Endothelial cell of umbilical vein (primary cell): ENCODE measurements around the gene ANKS1A. TPM values are rescaled to one million over a fixed set of nuclear protein-coding genes. Genes with fewer than 3 reads are reported as not detected.

ENCODE experiments used
- BruUV-seq: library from RNA; stranded (reverse); fragments of 400-500 nt; replicated peaks from 2 replicates; lab custom pipeline; 2021; lab: Mats Ljungman, UMichigan
- CTCF ChIA-PET: fragments of 300-600, 350-600 bp; sonication (Branson Sonifier 250); formaldehyde crosslinking; loops from one replicate; lab custom pipeline; 2021; ENCODE audit warnings: antibody characterized with exemption, inconsistent platforms; lab: Charles Lee
- POLR2A ChIA-PET: fragments of 300-600, 350-600 bp; sonication (Branson Sonifier 250); formaldehyde crosslinking; loops from one replicate; lab custom pipeline; 2021; ENCODE audit warnings: antibody characterized with exemption, inconsistent platforms; lab: Charles Lee
- DNase-seq: peaks from one replicate; pipeline ENCODE4 v3.0.0-alpha.2; 2011; ENCODE audit warnings: low read depth, low spot score
- FAIRE-seq: peaks from 2 replicates; lab custom pipeline; 2011; peaks lifted over from hg19 to GRCh38; lab: Jason Lieb, UNC
- H2AFZ ChIP-seq: 2 replicates; pipeline ENCODE4 v1.6.0; 2012; ENCODE audit warnings: low read depth, low read length, control low read depth, inconsistent platforms
- H3K27ac ChIP-seq: 2 replicates; pipeline ENCODE4 v1.5.1; 2011; ENCODE audit warnings: low read depth, mild to moderate bottlenecking, control low read depth, low read length, moderate library complexity; ENCODE audit not compliant: insufficient read depth
- H3K27me3 ChIP-seq, 2 experiments: 2 replicates each; pipeline versions ENCODE4 v1.6.0 to v1.6.1; 2011; ENCODE audit warnings: low read length in 2 of 2, mixed read lengths in 1 of 2; ENCODE audit not compliant: control insufficient read depth in 2 of 2, insufficient read depth in 2 of 2
- H3K36me3 ChIP-seq, 2 experiments: 2 replicates in 1 of 2; 3 replicates in 1 of 2; pipeline ENCODE4 v1.5.1; 2011; ENCODE audit warnings: low read length in 2 of 2, mild to moderate bottlenecking in 1 of 2, moderate library complexity in 1 of 2; ENCODE audit not compliant: control insufficient read depth in 2 of 2, insufficient read depth in 2 of 2; ENCODE audit errors: extremely low read depth in 1 of 2
- H3K4me1 ChIP-seq: 3 replicates; pipeline ENCODE4 v1.5.1; 2011; ENCODE audit warnings: mild to moderate bottlenecking, low read length; ENCODE audit not compliant: control insufficient read depth, insufficient read depth; ENCODE audit errors: extremely low read depth
- H3K4me2 ChIP-seq: 2 replicates; pipeline ENCODE4 v1.6.1; 2011; ENCODE audit warnings: low read length, control low read depth, mixed read lengths; ENCODE audit not compliant: insufficient read depth
- H3K4me3 ChIP-seq, 3 experiments: fragments of 200-600 bp in 1 of 3; sonication (generic), shearing (Covaris generic) in 1 of 3; replicated peaks in 1 of 3; 2 replicates each; pipeline ENCODE4 v1.5.1; 2011 to 2016; ENCODE audit warnings: control low read depth in 3 of 3, low read length in 3 of 3, mild to moderate bottlenecking in 2 of 3, inconsistent platforms in 1 of 3, low read depth in 1 of 3, moderate library complexity in 1 of 3; ENCODE audit not compliant: insufficient read depth in 1 of 3
- H3K79me2 ChIP-seq: 2 replicates; pipeline ENCODE4 v1.6.0; 2012; ENCODE audit warnings: low read length, inconsistent platforms; ENCODE audit not compliant: control insufficient read depth, insufficient read depth
- H3K9ac ChIP-seq: replicated peaks from 2 replicates; pipeline ENCODE3; 2011; ENCODE audit warnings: low read length, control low read depth; ENCODE audit not compliant: insufficient read depth; ENCODE audit errors: extremely low read depth
- H3K9me1 ChIP-seq: replicated peaks from 3 replicates; pipeline ENCODE4 v1.6.0; 2011; ENCODE audit warnings: mild to moderate bottlenecking, low read length; ENCODE audit not compliant: control insufficient read depth, insufficient read depth; ENCODE audit errors: extremely low read depth
- H3K9me3 ChIP-seq: replicated peaks from 2 replicates; pipeline ENCODE4 v1.5.1; 2012; ENCODE audit warnings: low read length, inconsistent platforms; ENCODE audit not compliant: control insufficient read depth, insufficient read depth
- H4K20me1 ChIP-seq: replicated peaks from 2 replicates; pipeline ENCODE3; 2011; ENCODE audit warnings: mild to moderate bottlenecking, low read length; ENCODE audit not compliant: control insufficient read depth, insufficient read depth; ENCODE audit errors: extremely low read depth
- CTCF ChIP-seq, 2 donors: IDR thresholded peaks; 1 replicate in 1 of 2; 2 replicates in 1 of 2; pipeline ENCODE4 v1.5.1; 2011; ENCODE audit warnings: low read length in 2 of 2, mild to moderate bottlenecking in 2 of 2, moderate library complexity in 2 of 2, control low read depth in 1 of 2, inconsistent platforms in 1 of 2, low read depth in 1 of 2; ENCODE audit not compliant: insufficient read depth in 1 of 2; ENCODE audit errors: extremely low read depth in 1 of 2
- EZH2 ChIP-seq: IDR thresholded peaks from 2 replicates; pipeline ENCODE4 v1.6.1; 2012; ENCODE audit warnings: borderline replicate concordance, low read depth, mild to moderate bottlenecking, moderate library complexity, low read length, inconsistent platforms; ENCODE audit not compliant: severe bottlenecking
- FOS ChIP-seq: IDR thresholded peaks from 2 replicates; pipeline ENCODE4 v1.6.1; 2011; ENCODE audit warnings: mild to moderate bottlenecking, low read length, moderate library complexity, borderline replicate concordance; ENCODE audit not compliant: insufficient read depth
- GATA2 ChIP-seq: IDR thresholded peaks from 2 replicates; pipeline ENCODE4 v1.7.0; 2011; ENCODE audit warnings: low read depth, mild to moderate bottlenecking, moderate library complexity, mixed read lengths, low read length; ENCODE audit not compliant: insufficient read length, insufficient read depth
- JUN ChIP-seq: IDR thresholded peaks from 2 replicates; pipeline ENCODE4 v1.6.1; 2011; ENCODE audit warnings: borderline replicate concordance, low read depth; ENCODE audit not compliant: insufficient read length, insufficient read depth
- MAX ChIP-seq: IDR thresholded peaks from 2 replicates; pipeline ENCODE4 v1.6.1; 2011; ENCODE audit not compliant: insufficient read depth, insufficient read length
- MYC ChIP-seq: IDR thresholded peaks from one replicate; pipeline ENCODE4 v1.6.1; 2011; ENCODE audit warnings: mild to moderate bottlenecking, low read depth, low read length
- POLR2A ChIP-seq: IDR thresholded peaks from 2 replicates; pipeline ENCODE4 v1.6.1; 2012; ENCODE audit warnings: low read depth, mild to moderate bottlenecking, control low read depth, low read length
- POLR2AphosphoS5 ChIP-seq: IDR thresholded peaks from 2 replicates; pipeline ENCODE4 v1.6.1; 2012; ENCODE audit warnings: low read depth, mild to moderate bottlenecking, control low read depth, low read length, moderate library complexity; ENCODE audit not compliant: insufficient read depth
- dilution Hi-C: fragments of 300-500 bp; cut with MboI; formaldehyde crosslinking; loops from one replicate; pipeline ENCODE4 v1.15.0; 2019; ENCODE audit warnings: low sequenced_read_pairs; ENCODE audit not compliant: extremely low pct_ligation_motif_present
- intact Hi-C: fragments of 100-400 bp; cut with micrococcal nuclease; formaldehyde crosslinking; loops from one replicate; pipeline ENCODE4 v1.10.0; 2022
- polyA plus RNA-seq, 4 experiments: library from polyadenylated mRNA; depleted of rRNA in 3 of 4; stranded (reverse) in 3 of 4; unstranded in 1 of 4; fragments of >200 nt; gene quantifications; 2 replicates each; pipeline versions ENCODE4 v1.2.1 to v1.2.3, GENCODE V29; 2011 to 2012; ENCODE audit warnings: missing spikeins in 1 of 4
- total RNA-seq: library from RNA; stranded (reverse); gene quantifications from 2 replicates; pipeline ENCODE4 v1.2.3, GENCODE V29; 2021

The ANKS1A gene
- total and polyA plus RNA-seq, 2 donors (not counting 3 experiments of a cell fraction or from before 2014, with no cell fraction given) = 8.9 to 26.1 TPM

- POLR2A ChIA-PET = no interaction called here
- no peak overlapping the region for H3K9ac ChIP-seq
- no peak overlapping the region for H3K4me2 ChIP-seq
- no peaks in the 10 kb centered on the region for H4K20me1 ChIP-seq
- H3K9me3 ChIP-seq = no peaks in the 10 kb centered on the region
- dilution Hi-C loops = no loop called here
- no peak overlapping the region for H3K27ac ChIP-seq
- DNase-seq = peak; percentile 13
- CTCF ChIA-PET = interaction anchor here (0.9 to 3.2 kb wide), 2 partner anchors 16 to 76 kb away, joined by 3 to 16 read pairs; no protein-coding TSS in a partner anchor
- peaks cover 0 to 38% of the 10 kb centered on the region in 2 experiments for H3K36me3 ChIP-seq
- FAIRE-seq = peak; percentile 70
- no peak overlapping the region for H3K4me3 ChIP-seq
- H2AFZ ChIP-seq = no peak overlapping the region
- no peaks in the 10 kb centered on the region for H3K27me3 ChIP-seq
- TF ChIP-seq GATA2 (no peak), POLR2A (no peak), EZH2 (no peak), FOS (no peak), MYC (no peak), POLR2AphosphoS5 (no peak), CTCF (IDR thresholded peaks at IDR 0.05; ENCODE audit: extremely low read depth in 1 of 2, insufficient read depth in 1 of 2, low read depth in 1 of 2, low read length in 2 of 2) (no peak), MAX (no peak), JUN (no peak)
- intact Hi-C loops = loop anchor here (5.0 kb wide), 1 partner anchor 76 kb away; no protein-coding TSS in a partner anchor
- H3K9me1 ChIP-seq = no peaks in the 10 kb centered on the region
- BruUV-seq = no TSS peak
- H3K79me2 ChIP-seq = no peaks in the 10 kb centered on the region
- peaks cover 9% of the 10 kb centered on the region for H3K4me1 ChIP-seq
Observed at GRCh38 chr6:35062676-35063574, 173.9 kb downstream of the ANKS1A start.
